Rectal smooth muscle tissue (tissue), 1 donor: ENCODE data around the gene GPLD1.
"Not testable (repeated sequence)": the region's sequence is repeated elsewhere in the genome, so short reads cannot be mapped to it uniquely, and the experiment has no call there.

Source experiments
- H3K27ac ChIP-seq: one replicate; pipeline ENCODE4 v1.7.0; 2013; ENCODE audit warnings: low read depth, low read length, inconsistent platforms
- H3K27me3 ChIP-seq: one replicate; pipeline ENCODE4 v1.7.0; 2013; ENCODE audit warnings: low read length; ENCODE audit not compliant: control insufficient read depth, insufficient read depth
- H3K36me3 ChIP-seq: one replicate; pipeline ENCODE4 v1.7.0; 2013; ENCODE audit warnings: low read length; ENCODE audit not compliant: control insufficient read depth, insufficient read depth
- H3K4me1 ChIP-seq: one replicate; pipeline ENCODE4 v1.7.0; 2013; ENCODE audit warnings: low read length; ENCODE audit not compliant: control insufficient read depth, insufficient read depth
- H3K4me3 ChIP-seq: one replicate; pipeline ENCODE4 v1.7.0; 2013; ENCODE audit warnings: low read length
- H3K9ac ChIP-seq: one replicate; pipeline ENCODE4 v1.7.0; 2013; ENCODE audit warnings: low read length

The GPLD1 gene

GRCh38 chr6:24517659-24518543, 28.5 kb upstream of the GPLD1 start:
- no peaks in the 10 kb centered on the region for H3K27me3 ChIP-seq
- H3K4me3 ChIP-seq = no peak overlapping the region
- peaks cover 3% of the 10 kb centered on the region for H3K36me3 ChIP-seq
- no peak overlapping the region for H3K9ac ChIP-seq
- H3K27ac ChIP-seq = no peak overlapping the region
- H3K4me1 ChIP-seq = no peaks in the 10 kb centered on the region

GRCh38 chr6:24513602-24514001, 24.2 kb upstream of the GPLD1 start:
- peaks cover 6% of the 10 kb centered on the region for H3K36me3 ChIP-seq
- H3K4me3 ChIP-seq = no peak overlapping the region
- H3K27me3 ChIP-seq = no peaks in the 10 kb centered on the region
- H3K27ac ChIP-seq = no peak overlapping the region
- no peak overlapping the region for H3K9ac ChIP-seq
- H3K4me1 ChIP-seq = no peaks in the 10 kb centered on the region

GRCh38 chr6:24511976-24512375, 22.6 kb upstream of the GPLD1 start:
- not testable (repeated sequence) for H3K36me3 ChIP-seq, H3K27ac ChIP-seq

GRCh38 chr6:24506814-24507520, 17.6 kb upstream of the GPLD1 start:
- H3K9ac ChIP-seq = no peak overlapping the region
- no peaks in the 10 kb centered on the region for H3K27me3 ChIP-seq
- no peaks in the 10 kb centered on the region for H3K4me1 ChIP-seq
- H3K4me3 ChIP-seq = no peak overlapping the region
- H3K27ac ChIP-seq = no peak overlapping the region
- H3K36me3 ChIP-seq = no peaks in the 10 kb centered on the region

More at GRCh38 chr6:24511976-24512375, 22.6 kb upstream of the GPLD1 start:
- not testable (repeated sequence) for H3K4me1 ChIP-seq, H3K27me3 ChIP-seq, H3K9ac ChIP-seq, H3K4me3 ChIP-seq

- no peak overlapping the region for H3K4me3 ChIP-seq
- no peak overlapping the region for H3K9ac ChIP-seq
- H3K27me3 ChIP-seq = no peaks in the 10 kb centered on the region
- no peaks in the 10 kb centered on the region for H3K36me3 ChIP-seq
- H3K27ac ChIP-seq = no peak overlapping the region
- H3K4me1 ChIP-seq = no peaks in the 10 kb centered on the region
These were observed 15.5 kb upstream of the GPLD1 start for GRCh38 chr6:24504649-24505586.

- H3K9ac ChIP-seq = no peak overlapping the region
- no peak overlapping the region for H3K4me3 ChIP-seq
- no peaks in the 10 kb centered on the region for H3K27me3 ChIP-seq
- H3K4me1 ChIP-seq = no peaks in the 10 kb centered on the region
- H3K27ac ChIP-seq = no peak overlapping the region
- H3K36me3 ChIP-seq = no peaks in the 10 kb centered on the region
These were observed 14.9 kb upstream of the GPLD1 start for GRCh38 chr6:24504287-24504648.

GRCh38 chr6:24501914-24502313, 12.5 kb upstream of the GPLD1 start:
- Histone ChIP-seq H3K4me1 (no peaks in the 10 kb centered on the region), H3K9ac (no peak overlapping the region), H3K27me3 (no peaks in the 10 kb centered on the region), H3K27ac (no peak overlapping the region), H3K36me3 (no peaks in the 10 kb centered on the region), H3K4me3 (no peak overlapping the region)

GRCh38 chr6:24501374-24501773, 12.0 kb upstream of the GPLD1 start:
- H3K36me3 ChIP-seq = no peaks in the 10 kb centered on the region

GRCh38 chr6:24500683-24501082, 11.3 kb upstream of the GPLD1 start:
- no peak overlapping the region for H3K27ac ChIP-seq
- no peaks in the 10 kb centered on the region for H3K36me3 ChIP-seq
- H3K4me3 ChIP-seq = no peak overlapping the region
- no peaks in the 10 kb centered on the region for H3K27me3 ChIP-seq
- H3K4me1 ChIP-seq = peaks cover 4% of the 10 kb centered on the region
- H3K9ac ChIP-seq = no peak overlapping the region

More at GRCh38 chr6:24501374-24501773, 12.0 kb upstream of the GPLD1 start:
- Histone ChIP-seq H3K27ac (no peak overlapping the region), H3K4me3 (no peak overlapping the region), H3K9ac (no peak overlapping the region), H3K27me3 (no peaks in the 10 kb centered on the region), H3K4me1 (no peaks in the 10 kb centered on the region)

GRCh38 chr6:24497254-24497970, 8.0 kb upstream of the GPLD1 start:
- Histone ChIP-seq H3K4me1 (peaks cover 9% of the 10 kb centered on the region), H3K27ac (no peak overlapping the region), H3K4me3 (no peak overlapping the region), H3K27me3 (no peaks in the 10 kb centered on the region), H3K9ac (no peak overlapping the region), H3K36me3 (no peaks in the 10 kb centered on the region)

GRCh38 chr6:24494821-24495795, 5.7 kb upstream of the GPLD1 start, which contains the start of gene ALDH5A1:
ALDH5A1 (plus strand) TSS chr6:24494969; CDS start chr6:24494997, 28 bp downstream.
- Histone ChIP-seq H3K9ac (peak within 1 kb of the TSS; percentile 40), H3K27ac (peak within 1 kb of the TSS; percentile 83)

More at GRCh38 chr6:24494821-24495795, 5.7 kb upstream of the GPLD1 start, which contains the start of gene ALDH5A1:
- peaks cover 9% of the 10 kb centered on the region for H3K4me1 ChIP-seq
- no peaks in the 10 kb centered on the region for H3K27me3 ChIP-seq
- H3K4me3 ChIP-seq = peak within 1 kb of the TSS; percentile 80
- no peaks in the 10 kb centered on the region for H3K36me3 ChIP-seq
